GM23338 (cell line): ENCODE results near the gene TMEM187. TPM values are rescaled to one million over a fixed set of nuclear protein-coding genes. Genes with fewer than 3 reads are reported as not detected.

Experiments
- ATAC-seq: fragments of 200-7000 bp; cut with Tn5 transposase; 3 replicates; pipeline ENCODE4 v1.9.1; 2020
- DNase-seq: peaks from one replicate; pipeline ENCODE4 v3.0.0-alpha.2; 2015; ENCODE audit warnings: low spot score
- H2AFZ ChIP-seq: fragments of 200-600 bp; sonication (generic); 2 replicates; pipeline ENCODE4 v1.8.0; 2016; ENCODE audit warnings: antibody characterized with exemption, mild to moderate bottlenecking, moderate library complexity
- H3F3A ChIP-seq: fragments of 200-600 bp; sonication (generic); replicated peaks from 2 replicates; pipeline ENCODE4 v1.8.0; 2017; ENCODE audit warnings: antibody characterized with exemption, mixed run types, low read depth
- H3K27ac ChIP-seq: fragments of 200-600 bp; sonication (generic); 2 replicates; pipeline ENCODE4 v1.6.1; 2016; ENCODE audit warnings: low read depth
- H3K27me3 ChIP-seq: fragments of 200-600 bp; sonication (generic); 2 replicates; pipeline ENCODE4 v1.8.0; 2016; ENCODE audit warnings: mild to moderate bottlenecking, mixed run types, moderate library complexity; ENCODE audit not compliant: insufficient read depth
- H3K36me3 ChIP-seq: fragments of 200-600 bp; sonication (generic); 2 replicates; pipeline ENCODE4 v1.8.0; 2016; ENCODE audit warnings: mild to moderate bottlenecking; ENCODE audit not compliant: insufficient read depth
- H3K4me1 ChIP-seq: fragments of 200-600 bp; sonication (generic); 2 replicates; pipeline ENCODE4 v1.8.0; 2016; ENCODE audit warnings: mild to moderate bottlenecking, moderate library complexity; ENCODE audit not compliant: insufficient read depth
- H3K4me2 ChIP-seq: fragments of 200-600 bp; sonication (generic); 2 replicates; pipeline ENCODE4 v1.7.1; 2017; ENCODE audit warnings: mixed run types
- H3K4me3 ChIP-seq: fragments of 200-600 bp; sonication (generic); 2 replicates; pipeline ENCODE4 v1.6.1; 2016; ENCODE audit warnings: mixed run types
- H3K79me2 ChIP-seq: fragments of 200-600 bp; sonication (generic); replicated peaks from 2 replicates; pipeline ENCODE4 v1.8.0; 2017; ENCODE audit warnings: mild to moderate bottlenecking; ENCODE audit not compliant: insufficient read depth
- H3K9me2 ChIP-seq: fragments of 200-600 bp; sonication (generic); 2 replicates; pipeline ENCODE4 v1.8.0; 2017; ENCODE audit not compliant: insufficient read depth
- H4K20me1 ChIP-seq: fragments of 200-600 bp; sonication (generic); replicated peaks from 2 replicates; pipeline ENCODE4 v1.8.0; 2017; ENCODE audit warnings: mild to moderate bottlenecking; ENCODE audit not compliant: insufficient read depth
- H3K27ac Mint-ChIP-seq: 2 replicates; pipeline ENCODE4 v1.8.0; 2020; ENCODE audit warnings: inconsistent platforms, mild to moderate bottlenecking, moderate library complexity, mixed read lengths
- H3K27me3 Mint-ChIP-seq: 3 replicates; pipeline ENCODE4 v1.8.0; 2022; ENCODE audit warnings: low read depth, mild to moderate bottlenecking, moderate library complexity, mixed read lengths, inconsistent platforms; ENCODE audit not compliant: insufficient read depth, poor library complexity
- H3K36me3 Mint-ChIP-seq: 3 replicates; pipeline ENCODE4 v1.8.0; 2021; ENCODE audit warnings: low read depth, mild to moderate bottlenecking, inconsistent platforms, moderate library complexity, mixed read lengths
- H3K4me1 Mint-ChIP-seq: 3 replicates; pipeline ENCODE4 v1.8.0; 2020; ENCODE audit warnings: mild to moderate bottlenecking, inconsistent platforms, mixed read lengths
- H3K4me3 Mint-ChIP-seq: 3 replicates; pipeline ENCODE4 v1.8.0; 2021; ENCODE audit warnings: moderate library complexity, mild to moderate bottlenecking, inconsistent platforms, mixed read lengths
- H3K9me3 Mint-ChIP-seq: 3 replicates; pipeline ENCODE4 v1.8.0; 2020; ENCODE audit warnings: moderate library complexity, mild to moderate bottlenecking, inconsistent platforms, mixed read lengths
- CREB1 ChIP-seq: fragments of 250-450 bp; sonication (Bioruptor Pico); IDR thresholded peaks from 2 replicates; pipeline ENCODE4 v1.5.0; 2020; ENCODE audit warnings: low read depth, mild to moderate bottlenecking, moderate library complexity
- polyA plus RNA-seq: library from polyadenylated mRNA; unstranded; fragments of >200 nt; fragmentation: Nextera tagmentation; extraction: Ambion mirVana; gene quantifications from 2 replicates; pipeline ENCODE4 v1.2.1, GENCODE V29; 2016
- total RNA-seq: library from RNA; depleted of rRNA; stranded (reverse); fragments of >200 nt; shearing (Covaris generic); gene quantifications from 2 replicates; pipeline ENCODE4 v1.2.3, GENCODE V29; 2014
- TF ChIP-seq, protein P1 (sequence below): fragments of 250-450 bp; sonication (Bioruptor Pico); IDR thresholded peaks from 2 replicates; pipeline ENCODE4 v1.5.0; 2020; ENCODE audit warnings: mild to moderate bottlenecking, moderate library complexity
- TF ChIP-seq, protein P2 (sequence below): IDR thresholded peaks from one replicate; pipeline ENCODE4 v1.6.1; 2018; ENCODE audit warnings: antibody characterized with exemption; ENCODE audit not compliant: unreplicated experiment

Gene TMEM187
- total and polyA plus RNA-seq, 2 experiments from 2014 or later = 2.5 to 4.4 TPM

DNA sequence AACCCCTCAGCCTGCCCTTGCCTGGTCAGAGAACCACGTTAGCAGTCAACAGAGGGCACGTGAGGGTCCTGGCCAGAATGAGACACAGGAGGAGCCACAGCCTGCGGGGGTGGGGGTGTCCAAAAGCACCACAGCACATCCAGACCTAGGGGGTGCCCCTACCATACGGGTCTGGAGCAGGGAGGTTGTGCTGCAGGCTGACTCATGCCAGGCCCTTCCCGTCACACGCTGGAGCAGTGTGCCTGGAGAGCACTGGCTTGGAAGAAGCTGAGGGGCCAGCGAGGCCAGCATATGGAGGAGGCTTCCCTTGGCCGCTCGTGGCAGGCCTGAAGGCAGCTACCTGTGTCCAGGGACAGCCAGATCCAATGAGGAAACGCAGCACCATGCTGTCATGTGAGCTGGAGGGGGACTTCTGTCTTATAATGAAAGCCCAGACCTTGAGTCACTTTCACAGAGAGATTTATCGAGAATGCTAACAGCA lies 48.6 kb downstream of the TMEM187 start (continued):
- TF ChIP-seq, protein P1, sequence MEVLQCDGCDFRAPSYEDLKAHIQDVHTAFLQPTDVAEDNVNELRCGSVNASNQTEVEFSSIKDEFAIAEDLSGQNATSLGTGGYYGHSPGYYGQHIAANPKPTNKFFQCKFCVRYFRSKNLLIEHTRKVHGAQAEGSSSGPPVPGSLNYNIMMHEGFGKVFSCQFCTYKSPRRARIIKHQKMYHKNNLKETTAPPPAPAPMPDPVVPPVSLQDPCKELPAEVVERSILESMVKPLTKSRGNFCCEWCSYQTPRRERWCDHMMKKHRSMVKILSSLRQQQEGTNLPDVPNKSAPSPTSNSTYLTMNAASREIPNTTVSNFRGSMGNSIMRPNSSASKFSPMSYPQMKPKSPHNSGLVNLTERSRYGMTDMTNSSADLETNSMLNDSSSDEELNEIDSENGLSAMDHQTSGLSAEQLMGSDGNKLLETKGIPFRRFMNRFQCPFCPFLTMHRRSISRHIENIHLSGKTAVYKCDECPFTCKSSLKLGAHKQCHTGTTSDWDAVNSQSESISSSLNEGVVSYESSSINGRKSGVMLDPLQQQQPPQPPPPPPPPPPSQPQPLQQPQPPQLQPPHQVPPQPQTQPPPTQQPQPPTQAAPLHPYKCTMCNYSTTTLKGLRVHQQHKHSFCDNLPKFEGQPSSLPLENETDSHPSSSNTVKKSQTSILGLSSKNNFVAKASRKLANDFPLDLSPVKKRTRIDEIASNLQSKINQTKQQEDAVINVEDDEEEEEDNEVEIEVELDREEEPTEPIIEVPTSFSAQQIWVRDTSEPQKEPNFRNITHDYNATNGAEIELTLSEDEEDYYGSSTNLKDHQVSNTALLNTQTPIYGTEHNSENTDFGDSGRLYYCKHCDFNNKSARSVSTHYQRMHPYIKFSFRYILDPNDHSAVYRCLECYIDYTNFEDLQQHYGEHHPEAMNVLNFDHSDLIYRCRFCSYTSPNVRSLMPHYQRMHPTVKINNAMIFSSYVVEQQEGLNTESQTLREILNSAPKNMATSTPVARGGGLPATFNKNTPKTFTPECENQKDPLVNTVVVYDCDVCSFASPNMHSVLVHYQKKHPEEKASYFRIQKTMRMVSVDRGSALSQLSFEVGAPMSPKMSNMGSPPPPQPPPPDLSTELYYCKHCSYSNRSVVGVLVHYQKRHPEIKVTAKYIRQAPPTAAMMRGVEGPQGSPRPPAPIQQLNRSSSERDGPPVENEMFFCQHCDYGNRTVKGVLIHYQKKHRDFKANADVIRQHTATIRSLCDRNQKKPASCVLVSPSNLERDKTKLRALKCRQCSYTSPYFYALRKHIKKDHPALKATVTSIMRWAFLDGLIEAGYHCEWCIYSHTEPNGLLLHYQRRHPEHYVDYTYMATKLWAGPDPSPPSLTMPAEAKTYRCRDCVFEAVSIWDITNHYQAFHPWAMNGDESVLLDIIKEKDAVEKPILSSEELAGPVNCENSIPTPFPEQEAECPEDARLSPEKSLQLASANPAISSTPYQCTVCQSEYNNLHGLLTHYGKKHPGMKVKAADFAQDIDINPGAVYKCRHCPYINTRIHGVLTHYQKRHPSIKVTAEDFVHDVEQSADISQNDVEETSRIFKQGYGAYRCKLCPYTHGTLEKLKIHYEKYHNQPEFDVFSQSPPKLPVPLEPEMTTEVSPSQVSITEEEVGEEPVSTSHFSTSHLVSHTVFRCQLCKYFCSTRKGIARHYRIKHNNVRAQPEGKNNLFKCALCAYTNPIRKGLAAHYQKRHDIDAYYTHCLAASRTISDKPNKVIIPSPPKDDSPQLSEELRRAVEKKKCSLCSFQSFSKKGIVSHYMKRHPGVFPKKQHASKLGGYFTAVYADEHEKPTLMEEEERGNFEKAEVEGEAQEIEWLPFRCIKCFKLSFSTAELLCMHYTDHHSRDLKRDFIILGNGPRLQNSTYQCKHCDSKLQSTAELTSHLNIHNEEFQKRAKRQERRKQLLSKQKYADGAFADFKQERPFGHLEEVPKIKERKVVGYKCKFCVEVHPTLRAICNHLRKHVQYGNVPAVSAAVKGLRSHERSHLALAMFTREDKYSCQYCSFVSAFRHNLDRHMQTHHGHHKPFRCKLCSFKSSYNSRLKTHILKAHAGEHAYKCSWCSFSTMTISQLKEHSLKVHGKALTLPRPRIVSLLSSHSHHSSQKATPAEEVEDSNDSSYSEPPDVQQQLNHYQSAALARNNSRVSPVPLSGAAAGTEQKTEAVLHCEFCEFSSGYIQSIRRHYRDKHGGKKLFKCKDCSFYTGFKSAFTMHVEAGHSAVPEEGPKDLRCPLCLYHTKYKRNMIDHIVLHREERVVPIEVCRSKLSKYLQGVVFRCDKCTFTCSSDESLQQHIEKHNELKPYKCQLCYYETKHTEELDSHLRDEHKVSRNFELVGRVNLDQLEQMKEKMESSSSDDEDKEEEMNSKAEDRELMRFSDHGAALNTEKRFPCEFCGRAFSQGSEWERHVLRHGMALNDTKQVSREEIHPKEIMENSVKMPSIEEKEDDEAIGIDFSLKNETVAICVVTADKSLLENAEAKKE (CRISPR knock-in tag) = no peak
- TF ChIP-seq CREB1 (CRISPR knock-in tag) = no peak

DNA sequence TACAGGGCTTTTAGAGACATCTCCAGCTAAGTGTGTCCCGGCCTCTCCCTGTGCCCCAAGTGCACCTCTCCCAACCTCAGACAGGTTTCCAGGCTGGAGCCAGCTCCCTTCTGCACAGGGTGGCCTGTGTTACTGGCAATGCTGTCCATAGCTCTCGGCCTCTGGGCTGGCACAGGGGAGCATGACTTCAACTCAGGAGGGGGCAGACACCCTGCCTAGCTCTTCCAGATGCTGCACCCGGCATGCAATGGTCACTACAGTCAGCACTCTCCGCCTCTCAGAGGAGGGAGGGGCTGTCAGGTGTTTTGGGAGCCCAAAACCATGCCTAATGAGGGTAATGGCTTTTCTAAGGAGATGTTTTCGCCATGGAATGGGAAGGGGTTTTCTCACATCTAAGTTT lies 49.6 kb downstream of the TMEM187 start:
- no peaks in the 10 kb centered on the region for H3K36me3 ChIP-seq
- Mint-ChIP-seq H3K4me1 (peaks cover 30% of the 10 kb centered on the region), H3K27ac (no peak overlapping the region), H3K9me3 (no peaks in the 10 kb centered on the region), H3K36me3 (peaks cover 5% of the 10 kb centered on the region; the same call in 2 of the 3 replicates), H3K4me3 (no peak overlapping the region), H3K27me3 (peaks cover 6% of the 10 kb centered on the region)
- DNase-seq = no peak
- no peak overlapping the region for H3K27ac ChIP-seq
- H3K4me2 ChIP-seq = no peak overlapping the region
- H4K20me1 ChIP-seq = no peaks in the 10 kb centered on the region
- no peaks in the 10 kb centered on the region for H3K27me3 ChIP-seq
- peaks cover 6% of the 10 kb centered on the region; the same call in 1 of the 2 replicates for H3K4me1 ChIP-seq
- no peaks in the 10 kb centered on the region for H3K9me2 ChIP-seq
- no peaks in the 10 kb centered on the region for H3F3A ChIP-seq
- ATAC-seq = no peak; the same call in 1 of the 3 replicates
- no peak overlapping the region for H2AFZ ChIP-seq
- H3K4me3 ChIP-seq = no peak overlapping the region
- H3K79me2 ChIP-seq = no peaks in the 10 kb centered on the region
- TF ChIP-seq, protein P2, sequence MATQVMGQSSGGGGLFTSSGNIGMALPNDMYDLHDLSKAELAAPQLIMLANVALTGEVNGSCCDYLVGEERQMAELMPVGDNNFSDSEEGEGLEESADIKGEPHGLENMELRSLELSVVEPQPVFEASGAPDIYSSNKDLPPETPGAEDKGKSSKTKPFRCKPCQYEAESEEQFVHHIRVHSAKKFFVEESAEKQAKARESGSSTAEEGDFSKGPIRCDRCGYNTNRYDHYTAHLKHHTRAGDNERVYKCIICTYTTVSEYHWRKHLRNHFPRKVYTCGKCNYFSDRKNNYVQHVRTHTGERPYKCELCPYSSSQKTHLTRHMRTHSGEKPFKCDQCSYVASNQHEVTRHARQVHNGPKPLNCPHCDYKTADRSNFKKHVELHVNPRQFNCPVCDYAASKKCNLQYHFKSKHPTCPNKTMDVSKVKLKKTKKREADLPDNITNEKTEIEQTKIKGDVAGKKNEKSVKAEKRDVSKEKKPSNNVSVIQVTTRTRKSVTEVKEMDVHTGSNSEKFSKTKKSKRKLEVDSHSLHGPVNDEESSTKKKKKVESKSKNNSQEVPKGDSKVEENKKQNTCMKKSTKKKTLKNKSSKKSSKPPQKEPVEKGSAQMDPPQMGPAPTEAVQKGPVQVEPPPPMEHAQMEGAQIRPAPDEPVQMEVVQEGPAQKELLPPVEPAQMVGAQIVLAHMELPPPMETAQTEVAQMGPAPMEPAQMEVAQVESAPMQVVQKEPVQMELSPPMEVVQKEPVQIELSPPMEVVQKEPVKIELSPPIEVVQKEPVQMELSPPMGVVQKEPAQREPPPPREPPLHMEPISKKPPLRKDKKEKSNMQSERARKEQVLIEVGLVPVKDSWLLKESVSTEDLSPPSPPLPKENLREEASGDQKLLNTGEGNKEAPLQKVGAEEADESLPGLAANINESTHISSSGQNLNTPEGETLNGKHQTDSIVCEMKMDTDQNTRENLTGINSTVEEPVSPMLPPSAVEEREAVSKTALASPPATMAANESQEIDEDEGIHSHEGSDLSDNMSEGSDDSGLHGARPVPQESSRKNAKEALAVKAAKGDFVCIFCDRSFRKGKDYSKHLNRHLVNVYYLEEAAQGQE = no peak
- TF ChIP-seq, protein P1 (CRISPR knock-in tag) = no peak
- no peak for TF ChIP-seq CREB1 (CRISPR knock-in tag)
